K562 (cell line): ENCODE data around the gene HOXD13. TPM values are rescaled to one million over a fixed set of nuclear protein-coding genes. Genes with fewer than 3 reads are reported as not detected.

ENCODE experiments used
- ATAC-seq: fragments of 200-7000 bp; cut with Tn5 transposase; 3 replicates; pipeline ENCODE4 v1.9.1; 2020; ENCODE audit warnings: moderate library complexity
- BruUV-seq: library from RNA; stranded (reverse); fragments of 400-500 nt; replicated peaks from 2 replicates; lab custom pipeline; 2021; lab: Mats Ljungman, UMichigan
- CTCF ChIA-PET: fragments of 300-600 bp; formaldehyde crosslinking; extraction: SDS; loops from one replicate; lab custom pipeline; 2021; ENCODE audit warnings: low intra/inter-chr PET ratio; lab: Yijun Ruan, JAX
- POLR2A ChIA-PET: fragments of 300-600, 350-650 bp; sonication (Branson Sonifier 250); formaldehyde crosslinking; extraction: SDS; loops from one replicate; lab custom pipeline; 2021; ENCODE audit warnings: antibody characterized with exemption, inconsistent platforms; lab: Yijun Ruan, JAX
- DNase-seq, 4 experiments: peaks; one replicate each; pipeline versions ENCODE4 v3.0.0 to v3.0.0-alpha.2; 2011 to 2018; ENCODE audit warnings: low spot score in 3 of 4, mixed read lengths in 3 of 4; ENCODE audit errors: extremely low read depth in 1 of 4
- FAIRE-seq: peaks from 2 replicates; lab custom pipeline; 2011; peaks lifted over from hg19 to GRCh38; lab: Jason Lieb, UNC
- H2AFZ ChIP-seq: 2 replicates; pipeline ENCODE4 v1.6.0; 2011; ENCODE audit warnings: low read depth, low read length, control low read depth, inconsistent platforms
- H3K27ac ChIP-seq: fragments of 200-600 bp; 3 replicates; pipeline ENCODE4 v1.8.0; 2011; ENCODE audit warnings: low read depth, mild to moderate bottlenecking, control low read depth, inconsistent platforms, low read length, moderate library complexity, mixed read lengths; ENCODE audit errors: extremely low read depth
- H3K27me3 ChIP-seq, 2 experiments: fragments of 300-600 bp in 1 of 2; 2 replicates in 1 of 2; 3 replicates in 1 of 2; pipeline versions ENCODE4 v1.6.0 to v1.8.0; 2011; ENCODE audit warnings: inconsistent platforms in 2 of 2, low read length in 2 of 2, mild to moderate bottlenecking in 1 of 2, mixed read lengths in 1 of 2, moderate library complexity in 1 of 2; ENCODE audit not compliant: control insufficient read depth in 2 of 2, insufficient read depth in 2 of 2
- H3K36me3 ChIP-seq: fragments of 300-600 bp; 3 replicates; pipeline ENCODE4 v1.8.0; 2011; ENCODE audit warnings: mild to moderate bottlenecking, low read length, inconsistent platforms; ENCODE audit not compliant: control insufficient read depth, insufficient read depth
- H3K4me1 ChIP-seq, 2 experiments: fragments of 200-600 bp in 1 of 2; replicated peaks in 1 of 2; 2 replicates in 1 of 2; 3 replicates in 1 of 2; pipeline versions ENCODE4 v1.5.1 to v1.8.0; 2011; ENCODE audit warnings: inconsistent platforms in 2 of 2, low read length in 2 of 2, mild to moderate bottlenecking in 1 of 2, mixed read lengths in 1 of 2, moderate library complexity in 1 of 2; ENCODE audit not compliant: control insufficient read depth in 2 of 2, insufficient read depth in 2 of 2
- H3K4me2 ChIP-seq: 2 replicates; pipeline ENCODE4 v1.6.1; 2011; ENCODE audit warnings: low read length, control low read depth, inconsistent platforms, mixed read lengths; ENCODE audit not compliant: insufficient read depth
- H3K4me3 ChIP-seq: fragments of 200-600 bp; sonication (generic), shearing (Covaris generic); 2 replicates; pipeline ENCODE4 v1.5.1; 2016; ENCODE audit warnings: control low read depth, inconsistent platforms
- H3K79me2 ChIP-seq: fragments of 200-600 bp; 3 replicates; pipeline ENCODE4 v1.8.0; 2011; ENCODE audit warnings: low read length, inconsistent platforms; ENCODE audit not compliant: control insufficient read depth, insufficient read depth
- H3K9ac ChIP-seq, 2 experiments: 2 replicates each; pipeline versions ENCODE4 v1.6.0 to v1.6.1; 2011; ENCODE audit warnings: low read depth in 2 of 2, low read length in 2 of 2, control low read depth in 1 of 2, inconsistent platforms in 1 of 2, mild to moderate bottlenecking in 1 of 2, mixed read lengths in 1 of 2; ENCODE audit not compliant: insufficient read depth in 1 of 2
- H3K9me1 ChIP-seq: one replicate; pipeline ENCODE4 v1.6.0; 2011; ENCODE audit warnings: inconsistent platforms, mild to moderate bottlenecking, low read length, moderate library complexity; ENCODE audit not compliant: control insufficient read depth, insufficient read depth
- H3K9me3 ChIP-seq: replicated peaks from 2 replicates; pipeline ENCODE4 v1.5.1; 2011; ENCODE audit warnings: low read depth, low read length, inconsistent platforms; ENCODE audit not compliant: control insufficient read depth, insufficient read depth
- H4K20me1 ChIP-seq: replicated peaks from 2 replicates; pipeline ENCODE4 v1.6.1; 2011; ENCODE audit warnings: low read length, inconsistent platforms, mixed read lengths; ENCODE audit not compliant: control insufficient read depth, insufficient read depth
- CBFB ChIP-seq: sonication (generic); formaldehyde crosslinking; IDR thresholded peaks from 2 replicates; pipeline ENCODE4 v1.4.0; 2020; ENCODE audit warnings: mild to moderate bottlenecking, missing genetic modification reagents
- CXXC5 ChIP-seq: fragments of 250-450 bp; sonication (Bioruptor Pico); IDR thresholded peaks from 2 replicates; pipeline ENCODE4 v1.8.0; 2022; ENCODE audit warnings: inconsistent platforms, mild to moderate bottlenecking, moderate library complexity
- EGR1 ChIP-seq: fragments of 450-650 bp; conservative IDR thresholded peaks from 2 replicates; pipeline ENCODE4 v1.6.1; 2017; ENCODE audit warnings: mild to moderate bottlenecking
- NEUROD1 ChIP-seq: fragments of 150-350 bp; IDR thresholded peaks from 2 replicates; pipeline ENCODE4 v1.6.1; 2014; ENCODE audit warnings: borderline replicate concordance, low read length, low read depth; ENCODE audit not compliant: partially characterized antibody
- NR3C1 ChIP-seq: sonication (generic); formaldehyde crosslinking; IDR thresholded peaks from 2 replicates; pipeline ENCODE4 v1.8.1; 2022; ENCODE audit warnings: missing genetic modification reagents
- RB1 ChIP-seq: fragments of 450-650 bp; IDR thresholded peaks from 2 replicates; pipeline ENCODE4 v1.6.1; 2017; ENCODE audit warnings: low read depth, mild to moderate bottlenecking
- SMAD4 ChIP-seq: fragments of 250-450 bp; sonication (Bioruptor Pico); conservative IDR thresholded peaks from 2 replicates; pipeline ENCODE4 v1.8.0; 2021; ENCODE audit warnings: inconsistent platforms, mild to moderate bottlenecking, moderate library complexity
- WGBS: fragments of 100-300 bp; shearing (Covaris generic); methylation state at CpG from one replicate; pipeline ENCODE4 v1.1.6; 2016; ENCODE audit warnings: low coverage, mixed read lengths; ENCODE audit not compliant: insufficient coverage; ENCODE audit errors: missing lambda C conversion rate; 5-methylcytosine and 5-hydroxymethylcytosine counted together
- in situ Hi-C: fragments of 300-500 bp; cut with MboI; formaldehyde crosslinking; loops from 4 replicates; pipeline ENCODE4 v1.15.0; 2018; ENCODE audit warnings: inconsistent platforms, mixed read lengths
- intact Hi-C: fragments of 100-400 bp; cut with micrococcal nuclease; formaldehyde crosslinking; loops from 2 replicates; pipeline ENCODE4 v1.14.2; 2022
- polyA plus RNA-seq, 8 experiments: library from polyadenylated mRNA; depleted of rRNA in 4 of 8; stranded (reverse) in 5 of 8; unstranded in 3 of 8; fragments of >200 nt; fragmentation: Nextera tagmentation in 2 of 8; fragmentation: Illumina TruSeq in 1 of 8; extraction: Ambion mirVana in 2 of 8; extraction: Trizol in 1 of 8; gene quantifications; 2 replicates each; pipeline versions ENCODE4 v1.2.1 to v1.2.3, GENCODE V29; 2011 to 2014; ENCODE audit warnings: inconsistent platforms in 1 of 8, missing spikeins in 1 of 8
- total RNA-seq, 7 experiments: library from RNA; depleted of rRNA in 6 of 7; stranded (reverse); fragments of >200 nt in 6 of 7; fragmentation: Illumina TruSeq in 2 of 7; extraction: Trizol in 2 of 7; gene quantifications; 2 replicates each; pipeline versions ENCODE4 v1.2.1 to v1.2.3, GENCODE V29; 2011 to 2021; ENCODE audit warnings: low replicate concordance in 1 of 7
- TF ChIP-seq, protein P1 (sequence below): IDR thresholded peaks from 2 replicates; pipeline ENCODE4 v1.6.1; 2016; ENCODE audit warnings: missing genetic modification characterization, missing compliant biosample characterization

Gene HOXD13
- total and polyA plus RNA-seq, 9 of the 15 experiments (the other 6 are each of a cell fraction or from before 2014, with no cell fraction given) = 0.03 to 0.04 TPM; not detected in 7

DNA sequence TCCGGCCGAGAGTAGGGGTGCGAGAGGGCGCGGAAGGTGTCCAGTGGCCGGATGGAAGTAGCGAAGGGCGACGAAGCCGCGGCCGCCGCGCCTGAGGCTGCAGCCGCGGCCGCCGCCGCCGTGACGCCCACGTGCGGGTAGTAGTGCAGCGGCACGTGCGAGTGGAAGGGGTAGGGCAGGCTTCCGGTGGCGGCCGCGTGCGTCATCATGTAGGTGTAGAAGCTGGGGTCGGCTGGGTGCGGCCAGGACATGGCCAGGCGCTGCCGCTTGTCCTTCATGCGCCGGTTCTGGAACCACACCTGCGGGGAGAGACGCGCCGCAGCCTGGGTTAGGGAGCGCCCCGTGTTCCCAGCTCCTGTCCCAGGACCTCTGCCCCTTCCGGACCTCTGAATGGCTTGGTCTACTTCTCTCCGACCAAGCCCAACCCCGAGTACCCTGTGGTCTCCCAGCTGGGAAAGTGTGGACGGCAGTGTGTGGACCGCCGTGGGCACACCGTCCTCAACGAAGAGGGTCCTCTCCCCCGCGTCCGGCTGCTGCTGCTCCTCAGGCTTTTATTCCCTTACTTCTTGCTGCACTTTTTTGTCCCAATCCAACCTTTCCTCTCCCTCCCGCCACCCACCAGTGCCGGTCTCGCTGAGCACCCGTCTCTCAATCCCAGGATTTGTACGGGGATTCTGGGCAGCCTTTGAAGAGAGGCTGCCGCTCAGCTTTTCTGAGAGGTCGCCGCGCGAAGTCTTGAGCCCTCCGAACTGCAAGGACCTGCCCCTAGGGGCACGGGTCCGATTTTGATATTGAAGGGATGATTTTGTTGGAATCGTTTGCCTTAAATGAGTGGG lies 11.8 kb upstream of the HOXD13 start:
- in situ Hi-C loops (loop anchor here (10.0 to 25.0 kb wide), 2 partner anchors 656 to 1043 kb away; no protein-coding TSS in a partner anchor), intact Hi-C loops (no loop called here)
- H3K27ac ChIP-seq = no peak overlapping the region
- BruUV-seq = no TSS peak
- no peak for FAIRE-seq
- peak; percentile 5; the same call in 2 of the 3 replicates for ATAC-seq
- peak overlapping the region; percentile 37 for H3K4me2 ChIP-seq
- H3K36me3 ChIP-seq = no peaks in the 10 kb centered on the region
- POLR2A ChIA-PET = no interaction called here
- peaks cover under 1 to 34% of the 10 kb centered on the region in 2 experiments; a peak in 3 of 5 replicates for H3K4me1 ChIP-seq
- 77% methylated on average over 42 of the region's 68 CpGs for WGBS
- H3K4me3 ChIP-seq = peak overlapping the region; percentile 52
- peak overlapping the region; percentile 76 for H2AFZ ChIP-seq
- no peak for DNase-seq
- peaks cover 49 to 70% of the 10 kb centered on the region in 2 experiments for H3K27me3 ChIP-seq
- H3K79me2 ChIP-seq = no peaks in the 10 kb centered on the region
- H4K20me1 ChIP-seq = peaks cover 4% of the 10 kb centered on the region; the same call in 1 of the 2 replicates
- no peaks in the 10 kb centered on the region for H3K9me1 ChIP-seq
- peak overlapping the region in 1 of 2 experiments; percentile 87; a peak in 2 of 4 replicates for H3K9ac ChIP-seq
- H3K9me3 ChIP-seq = peaks cover 10% of the 10 kb centered on the region
- CTCF ChIA-PET = interaction anchor here (0.6 to 3.8 kb wide), 7 partner anchors 9 to 1331 kb away, joined by 3 to 36 read pairs (median 3); no protein-coding TSS in a partner anchor
- TF ChIP-seq CBFB (CRISPR knock-in tag) (peak; percentile 60; the same call in 1 of the 2 replicates), SMAD4 (CRISPR knock-in tag) (peak; percentile 56; the same call in 1 of the 2 replicates), EGR1 (peak; percentile 33; the same call in 1 of the 2 replicates), NEUROD1 (no peak), NR3C1 (CRISPR knock-in tag) (0 out of 2 replicates have a peak, but pooled peaks have one; percentile 26), RB1 (peak; percentile 49; the same call in 1 of the 2 replicates), CXXC5 (CRISPR knock-in tag) (peak; percentile 64)
- TF ChIP-seq, protein P1, sequence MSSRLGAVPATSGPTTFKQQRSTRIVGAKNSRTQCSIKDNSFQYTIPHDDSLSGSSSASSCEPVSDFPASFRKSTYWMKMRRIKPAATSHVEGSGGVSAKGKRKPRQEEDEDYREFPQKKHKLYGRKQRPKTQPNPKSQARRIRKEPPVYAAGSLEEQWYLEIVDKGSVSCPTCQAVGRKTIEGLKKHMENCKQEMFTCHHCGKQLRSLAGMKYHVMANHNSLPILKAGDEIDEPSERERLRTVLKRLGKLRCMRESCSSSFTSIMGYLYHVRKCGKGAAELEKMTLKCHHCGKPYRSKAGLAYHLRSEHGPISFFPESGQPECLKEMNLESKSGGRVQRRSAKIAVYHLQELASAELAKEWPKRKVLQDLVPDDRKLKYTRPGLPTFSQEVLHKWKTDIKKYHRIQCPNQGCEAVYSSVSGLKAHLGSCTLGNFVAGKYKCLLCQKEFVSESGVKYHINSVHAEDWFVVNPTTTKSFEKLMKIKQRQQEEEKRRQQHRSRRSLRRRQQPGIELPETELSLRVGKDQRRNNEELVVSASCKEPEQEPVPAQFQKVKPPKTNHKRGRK (tag) = peak; percentile 30; the same call in 1 of the 2 replicates
